ENCODE measurements around the gene ERN1. TPM values are rescaled to one million over a fixed set of nuclear protein-coding genes. Genes with fewer than 3 reads are reported as not detected.

ERN1 gene
- total RNA-seq, 1 experiment from 2014 or later: 6.2 TPM

DNA sequence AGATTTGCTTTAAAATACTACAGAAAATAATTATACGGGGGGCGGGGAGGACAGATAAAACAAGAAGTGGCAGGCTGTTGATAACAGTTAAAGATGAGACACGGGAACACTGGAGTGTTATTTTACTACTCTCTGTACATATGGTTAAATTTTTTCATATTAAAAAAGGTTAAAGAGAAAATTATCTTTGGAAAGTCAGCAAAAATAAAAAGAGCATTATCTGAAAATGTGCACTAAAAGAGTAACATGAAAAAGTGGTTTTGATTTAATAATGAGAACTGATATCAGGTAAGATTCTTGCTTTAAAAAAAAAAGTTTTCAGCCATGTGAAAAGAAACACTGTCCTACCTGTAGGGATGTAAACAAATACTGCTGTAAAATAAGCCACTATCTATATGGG is 46.9 kb downstream of the ERN1 start:
- in situ Hi-C loops (cut with HindIII; ENCODE audit: low pct_unique_long_range_greater_than_20kb, low sequenced_read_pairs): no loop called here
- DNase-seq (ENCODE audit: low read depth, low spot score): no peak

DNA sequence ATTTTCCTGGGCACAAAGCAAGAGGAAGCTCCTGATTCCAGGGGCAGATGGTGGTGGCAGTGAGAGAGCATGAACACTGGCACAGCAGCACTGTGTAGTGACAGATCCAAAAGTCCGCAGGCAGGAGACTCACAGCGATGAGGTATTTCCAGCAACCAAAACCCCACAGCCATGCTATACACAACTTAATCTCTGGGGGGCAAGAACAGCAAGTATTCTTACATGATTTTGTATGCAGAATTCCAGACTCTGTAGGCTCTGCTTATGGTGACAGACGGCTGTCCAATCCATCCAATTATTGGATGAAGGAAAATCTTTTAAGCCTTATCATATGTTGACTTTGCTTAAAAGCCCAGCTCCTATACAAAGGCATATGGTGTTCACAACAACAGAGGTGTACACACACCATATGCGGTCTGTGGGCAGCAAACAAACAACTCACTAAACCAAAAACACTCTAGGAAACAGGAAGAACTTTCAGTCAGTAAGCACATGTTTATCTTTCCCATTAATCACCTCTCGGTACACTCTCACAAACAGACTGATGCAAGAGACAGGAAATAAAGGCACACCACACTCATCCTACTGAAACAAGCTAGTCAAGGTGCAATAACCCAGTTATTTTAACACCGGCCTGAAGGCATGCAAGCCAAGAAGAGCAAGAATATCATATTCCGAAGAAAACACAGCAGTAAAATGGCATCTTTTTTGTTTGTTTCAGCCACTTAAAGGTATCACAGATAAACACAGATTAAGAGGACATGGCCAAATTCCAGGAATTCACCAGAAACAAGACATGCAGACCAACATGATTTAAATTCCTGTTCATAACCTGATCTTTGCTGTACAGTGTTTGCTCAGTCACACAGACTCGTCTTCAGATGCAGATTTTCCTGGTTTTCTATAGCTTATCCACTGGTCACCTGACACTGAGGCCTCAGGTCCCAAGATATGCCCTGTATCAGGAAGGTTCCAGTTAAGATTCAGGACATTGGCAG is 47.8 kb downstream of the ERN1 start:
- DNase-seq (ENCODE audit: low read depth, low spot score): peak; percentile 82
- in situ Hi-C loops (cut with HindIII; ENCODE audit: low pct_unique_long_range_greater_than_20kb, low sequenced_read_pairs): no loop called here

DNA sequence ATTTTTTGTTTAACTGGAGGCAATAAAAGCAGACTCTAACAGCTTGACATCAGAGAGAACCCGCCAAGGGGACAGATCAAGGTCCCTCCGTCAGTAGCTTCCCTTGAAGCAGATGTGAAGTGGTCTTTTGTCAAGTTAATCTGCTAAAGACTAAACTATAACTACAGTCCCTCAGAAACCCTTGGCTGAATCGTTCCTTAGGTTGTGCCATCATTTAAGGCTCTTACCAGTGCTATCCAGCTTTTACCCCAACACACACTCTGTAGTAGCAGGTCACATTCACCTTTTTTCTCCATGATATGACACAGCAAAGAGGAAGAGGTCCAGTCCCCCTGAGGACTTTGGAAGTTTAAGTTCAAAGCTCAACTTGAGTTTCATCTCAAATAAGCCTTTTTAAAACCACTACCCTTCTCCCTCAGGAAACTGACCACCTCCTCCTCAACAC is 49.7 kb downstream of the ERN1 start:
- in situ Hi-C loops (cut with HindIII; ENCODE audit: low pct_unique_long_range_greater_than_20kb, low sequenced_read_pairs): no loop called here
- DNase-seq (ENCODE audit: low read depth, low spot score): no peak

DNA sequence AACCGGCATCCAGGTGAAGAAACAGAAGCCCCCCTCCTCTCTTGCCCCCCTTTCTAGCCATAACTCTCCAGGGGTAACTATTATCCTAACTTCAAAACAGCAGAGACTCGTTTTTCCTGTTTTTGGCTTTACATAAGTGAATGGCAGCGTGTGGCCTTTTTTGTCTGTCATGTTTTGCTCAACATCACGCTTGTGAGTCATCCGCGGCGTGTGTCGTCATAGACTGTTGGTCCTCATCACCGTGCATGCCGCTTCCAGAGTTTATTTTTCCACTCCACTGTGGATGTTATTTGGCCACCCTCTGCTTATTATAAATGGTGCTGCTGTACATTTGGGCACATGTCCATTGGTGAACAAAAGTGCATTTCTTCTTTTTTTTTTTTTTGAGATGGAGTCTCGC is 52.6 kb downstream of the ERN1 start:
- in situ Hi-C loops (cut with HindIII; ENCODE audit: low pct_unique_long_range_greater_than_20kb, low sequenced_read_pairs): no loop called here
- DNase-seq (ENCODE audit: low read depth, low spot score): no peak

DNA sequence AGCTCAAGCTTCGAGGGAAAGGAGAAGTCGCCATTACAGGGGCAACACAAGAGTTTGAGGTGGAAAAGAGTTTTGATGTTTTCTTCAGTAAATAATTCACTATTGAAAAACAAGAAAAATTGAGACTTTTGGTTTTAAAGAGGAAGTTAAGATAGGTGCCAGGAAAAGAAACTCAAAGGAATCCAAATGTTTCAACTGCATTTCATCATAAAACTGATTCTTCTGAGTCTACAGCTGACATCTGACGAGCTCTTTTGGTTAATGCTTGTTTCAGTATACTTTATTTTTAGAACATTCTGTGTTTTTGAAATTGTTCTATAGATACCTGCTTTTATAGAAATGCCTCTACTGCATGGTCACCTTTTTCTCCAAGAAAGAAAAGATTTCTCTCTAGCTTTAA is 54.0 kb downstream of the ERN1 start:
- in situ Hi-C loops (cut with HindIII; ENCODE audit: low pct_unique_long_range_greater_than_20kb, low sequenced_read_pairs): no loop called here

DNA sequence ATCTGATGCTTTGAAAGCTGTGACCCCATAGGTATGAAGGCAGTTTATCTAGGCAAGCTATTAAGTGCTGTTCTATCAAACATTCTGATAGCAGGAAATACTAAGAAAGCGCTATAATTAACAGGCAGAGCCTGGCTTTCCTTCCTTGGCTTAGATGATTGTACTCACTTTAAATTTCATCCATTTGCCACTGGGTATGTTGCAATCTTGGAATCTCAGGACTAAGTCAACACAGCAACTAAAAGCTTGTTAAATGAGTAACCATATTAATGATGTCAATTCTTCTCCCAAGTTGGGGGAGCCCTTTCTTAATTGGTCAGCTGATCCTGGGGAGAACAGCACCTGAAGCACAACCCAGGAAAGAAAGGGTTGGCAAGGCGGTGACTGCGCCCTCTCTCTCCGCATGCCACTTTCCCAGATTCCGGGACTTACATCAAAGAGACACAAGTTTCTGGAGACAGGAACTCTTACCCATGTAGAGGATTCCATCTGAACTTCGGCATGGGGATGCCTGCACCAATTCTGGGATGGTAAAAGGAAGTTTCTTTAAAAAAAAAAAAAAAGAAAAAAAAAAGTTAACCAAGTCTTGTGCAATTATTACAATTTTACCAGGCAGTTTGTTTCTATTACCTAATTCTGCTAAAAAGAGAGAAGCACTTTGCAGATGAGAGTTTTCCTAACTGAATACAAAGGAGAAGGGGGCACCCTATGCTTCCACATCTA is 55.1 kb downstream of the ERN1 start:
- no peak for DNase-seq (ENCODE audit: low read depth, low spot score)
- in situ Hi-C loops (cut with HindIII; ENCODE audit: low pct_unique_long_range_greater_than_20kb, low sequenced_read_pairs): no loop called here

More for the DNA sequence above, 54.0 kb downstream of the ERN1 start:
- DNase-seq (ENCODE audit: low read depth, low spot score): no peak

DNA sequence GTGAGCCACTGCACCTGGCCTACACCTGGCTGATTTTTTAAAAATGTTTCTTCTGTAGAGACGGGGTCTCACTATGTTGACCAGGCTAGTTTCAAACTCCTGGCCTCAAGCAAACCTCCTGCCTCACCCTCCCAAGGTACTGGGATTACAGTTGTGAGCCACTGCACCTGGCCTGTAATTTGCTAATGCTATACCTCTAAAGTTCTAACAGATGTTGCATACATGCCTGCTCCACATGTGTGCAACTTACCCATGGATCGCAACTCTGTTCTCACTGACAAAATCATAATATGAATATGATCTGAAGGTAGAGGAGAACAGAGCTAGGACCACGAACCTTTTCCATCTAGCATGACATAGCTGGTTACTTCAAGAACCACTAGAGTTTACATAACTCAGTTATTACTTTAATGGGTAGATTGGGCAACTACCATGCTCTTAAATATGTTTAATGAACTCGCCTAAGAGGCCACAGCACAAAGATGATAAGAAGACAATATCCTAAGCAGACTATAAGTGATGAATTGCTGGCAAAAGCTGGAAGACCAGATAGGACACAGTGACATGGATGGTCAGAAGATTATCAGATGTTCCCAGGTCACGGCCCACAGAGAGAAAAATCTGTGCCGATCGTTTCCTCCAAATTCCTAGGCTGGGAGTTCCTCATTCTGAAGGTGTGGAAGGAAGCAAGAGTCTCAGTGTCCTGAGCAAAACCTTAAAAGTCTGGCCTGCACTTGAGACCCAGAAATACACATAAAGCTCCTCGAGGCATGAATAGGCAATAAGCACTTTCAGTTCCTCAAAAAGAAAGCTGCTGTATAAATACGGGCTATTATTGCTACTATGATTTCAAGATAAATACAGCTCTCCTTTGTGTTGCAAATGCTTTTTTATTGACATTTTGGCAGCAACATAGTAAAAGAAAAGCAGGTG is 55.9 kb downstream of the ERN1 start:
- in situ Hi-C loops (cut with HindIII; ENCODE audit: low pct_unique_long_range_greater_than_20kb, low sequenced_read_pairs): no loop called here
- DNase-seq (ENCODE audit: low read depth, low spot score): no peak

DNA sequence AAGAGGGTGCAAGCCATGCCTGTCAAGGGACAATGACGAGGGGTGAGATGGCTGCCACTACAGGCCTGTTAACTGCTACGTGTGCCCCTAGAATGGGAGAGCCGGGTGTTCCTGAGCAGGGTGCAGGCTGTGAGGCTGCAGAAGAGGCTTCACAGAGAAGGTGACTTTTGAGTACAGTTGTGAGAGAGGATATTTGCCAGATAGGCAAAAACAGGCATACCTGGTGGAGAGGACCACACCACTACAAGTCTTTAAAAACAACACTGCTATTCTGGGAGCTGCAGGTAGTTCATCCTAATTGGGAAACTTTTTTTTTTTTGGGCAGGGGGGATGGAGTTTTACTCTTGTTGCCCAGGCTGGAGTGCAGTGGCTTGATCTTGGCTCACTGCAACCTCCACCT is 58.8 kb downstream of the ERN1 start:
- in situ Hi-C loops (cut with HindIII; ENCODE audit: low pct_unique_long_range_greater_than_20kb, low sequenced_read_pairs): no loop called here
- DNase-seq (ENCODE audit: low read depth, low spot score): no peak

DNA sequence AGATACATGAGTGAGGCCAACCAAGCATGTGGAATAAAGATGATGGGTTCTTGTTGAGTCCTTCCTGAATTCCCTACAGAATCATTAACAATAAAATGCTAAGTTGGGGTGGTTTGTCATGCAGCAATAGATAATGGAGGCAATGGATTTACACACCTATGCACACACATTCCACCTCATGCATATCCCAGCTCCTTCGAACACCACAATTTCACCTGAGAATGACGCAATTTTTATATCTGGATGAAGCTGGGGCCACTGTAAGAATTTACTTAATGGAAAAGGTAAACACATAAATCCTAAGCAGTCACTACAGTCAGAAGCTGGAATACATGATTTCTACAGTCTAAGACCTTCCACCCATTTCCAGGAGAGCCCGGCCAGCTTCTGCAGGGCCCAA is 59.7 kb downstream of the ERN1 start:
- in situ Hi-C loops (cut with HindIII; ENCODE audit: low pct_unique_long_range_greater_than_20kb, low sequenced_read_pairs): no loop called here
- no peak for DNase-seq (ENCODE audit: low read depth, low spot score)

DNA sequence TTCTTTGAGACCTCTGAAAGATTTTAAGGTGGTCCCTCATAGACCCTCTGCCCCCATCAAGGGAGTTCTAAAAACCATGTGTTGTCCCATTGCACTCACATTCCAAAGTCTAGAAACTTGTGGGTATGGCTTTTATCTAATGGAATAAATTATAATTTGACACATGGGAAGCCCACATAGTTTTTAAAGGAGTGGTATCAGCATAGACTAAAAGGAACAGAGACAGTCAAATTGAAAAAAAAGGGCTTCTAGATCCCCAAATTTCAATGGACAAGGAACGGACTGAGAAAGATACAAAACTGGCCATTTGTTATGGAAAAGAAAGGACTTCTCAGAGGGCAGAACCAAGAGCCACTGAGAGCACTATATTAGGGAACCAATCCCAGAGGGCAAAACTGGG is 60.8 kb downstream of the ERN1 start:
- in situ Hi-C loops (cut with HindIII; ENCODE audit: low pct_unique_long_range_greater_than_20kb, low sequenced_read_pairs): no loop called here

DNA sequence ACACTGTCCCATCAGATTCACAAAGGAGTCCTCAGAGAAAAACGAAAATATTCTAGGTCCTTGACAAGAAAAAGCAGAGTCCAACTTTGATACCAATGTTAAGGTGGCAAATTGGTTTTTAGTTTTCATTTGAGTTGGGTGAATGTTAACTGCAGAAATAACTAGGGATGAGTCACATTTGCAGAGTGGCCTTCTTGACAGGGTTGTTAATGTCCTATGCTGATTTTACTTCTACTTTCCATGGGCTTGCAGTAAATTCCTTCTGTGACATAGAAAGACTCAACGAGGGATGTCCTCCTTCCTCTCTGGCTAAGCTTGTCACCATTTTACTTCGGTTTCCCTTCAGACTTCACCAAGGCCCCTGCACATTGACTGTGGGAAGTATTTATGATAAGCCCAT is 62.3 kb downstream of the ERN1 start:
- DNase-seq (ENCODE audit: low read depth, low spot score): no peak
- in situ Hi-C loops (cut with HindIII; ENCODE audit: low pct_unique_long_range_greater_than_20kb, low sequenced_read_pairs): no loop called here

More for the DNA sequence above, 60.8 kb downstream of the ERN1 start:
- DNase-seq (ENCODE audit: low read depth, low spot score): no peak

DNA sequence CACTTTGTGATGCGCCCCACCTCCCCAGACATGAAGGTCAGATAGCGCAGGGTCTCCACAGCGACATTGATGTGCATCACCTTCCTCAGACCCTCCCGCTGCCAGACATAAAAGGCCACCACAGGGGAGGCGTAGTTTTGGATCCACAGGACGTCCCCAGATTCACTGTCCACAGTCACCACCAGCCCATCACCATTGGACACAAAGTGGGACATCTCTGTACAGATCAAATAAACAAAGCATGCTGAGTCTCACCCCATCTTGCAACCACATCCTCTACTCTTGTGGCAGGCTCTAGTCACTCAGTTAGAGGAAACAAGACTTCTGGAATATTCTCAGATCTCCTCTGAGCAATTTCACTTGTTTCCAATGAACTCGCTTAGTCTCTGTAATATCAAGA is 63.2 kb downstream of the ERN1 start:
- in situ Hi-C loops (cut with HindIII; ENCODE audit: low pct_unique_long_range_greater_than_20kb, low sequenced_read_pairs): no loop called here
- DNase-seq (ENCODE audit: low read depth, low spot score): no peak

DNA sequence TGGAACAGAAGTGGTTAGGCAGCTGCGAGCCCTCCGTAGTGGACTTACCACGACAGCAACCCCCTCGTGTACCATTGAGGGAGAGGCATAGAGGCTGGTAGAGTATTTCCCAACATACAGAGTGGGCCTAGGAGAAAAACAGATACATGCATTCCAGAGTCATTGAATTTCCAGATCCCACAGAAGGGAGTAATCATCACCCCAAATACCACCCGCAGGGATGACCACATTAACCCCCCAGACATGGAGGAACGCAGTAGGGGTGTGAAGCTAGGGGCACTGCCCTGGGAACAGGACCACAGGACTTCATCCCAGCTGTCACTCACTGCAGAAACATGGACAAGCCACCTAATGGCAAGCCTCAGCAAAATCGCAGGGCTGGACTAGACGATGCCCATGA is 64.8 kb downstream of the ERN1 start:
- in situ Hi-C loops (cut with HindIII; ENCODE audit: low pct_unique_long_range_greater_than_20kb, low sequenced_read_pairs): no loop called here
- DNase-seq (ENCODE audit: low read depth, low spot score): no peak

DNA sequence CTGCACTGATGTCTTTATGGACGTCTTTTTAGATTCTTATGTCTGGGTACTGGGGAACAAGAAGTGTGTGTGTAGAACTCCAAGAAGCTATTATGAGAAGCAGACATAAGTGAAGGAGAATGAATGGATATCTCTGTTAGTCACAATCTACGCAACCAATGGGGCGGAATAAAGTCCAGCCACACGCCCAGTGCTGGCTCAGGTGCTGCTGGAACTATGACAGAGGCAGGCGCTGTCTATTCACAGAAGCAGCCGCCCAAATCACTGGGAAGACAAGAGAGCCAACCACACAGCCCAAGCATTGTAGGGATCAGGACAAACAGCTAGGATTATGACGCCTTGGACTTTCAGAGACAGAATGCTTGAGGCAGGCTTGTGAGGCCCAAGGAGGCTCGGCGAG is 65.6 kb downstream of the ERN1 start:
- no peak for DNase-seq (ENCODE audit: low read depth, low spot score)
- in situ Hi-C loops (cut with HindIII; ENCODE audit: low pct_unique_long_range_greater_than_20kb, low sequenced_read_pairs): no loop called here

DNA sequence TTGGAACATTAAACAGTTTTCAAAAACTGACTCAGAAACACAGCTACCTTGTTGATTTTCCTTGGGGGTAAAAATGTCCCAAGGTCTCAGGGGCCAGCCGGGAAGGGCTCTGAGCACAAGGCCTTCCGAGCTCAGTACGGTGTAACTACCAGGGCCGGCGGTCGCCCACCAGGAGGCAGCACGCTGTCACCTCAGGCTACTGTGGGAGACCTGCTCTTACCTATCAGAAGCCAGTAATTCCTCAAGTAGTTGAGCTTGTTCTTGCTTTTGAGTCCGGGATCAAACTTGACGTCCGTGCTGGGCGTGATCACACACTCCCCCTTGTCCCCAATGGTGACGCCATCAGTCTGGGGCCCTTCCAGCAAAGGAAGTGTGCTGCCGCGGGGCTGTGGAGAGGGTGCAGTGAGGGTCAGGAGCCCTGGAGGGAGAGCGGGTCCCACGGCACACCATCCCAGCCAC is 66.1 kb downstream of the ERN1 start:
- peak; percentile 34 for DNase-seq (ENCODE audit: low read depth, low spot score)
- in situ Hi-C loops (cut with HindIII; ENCODE audit: low pct_unique_long_range_greater_than_20kb, low sequenced_read_pairs): no loop called here

DNA sequence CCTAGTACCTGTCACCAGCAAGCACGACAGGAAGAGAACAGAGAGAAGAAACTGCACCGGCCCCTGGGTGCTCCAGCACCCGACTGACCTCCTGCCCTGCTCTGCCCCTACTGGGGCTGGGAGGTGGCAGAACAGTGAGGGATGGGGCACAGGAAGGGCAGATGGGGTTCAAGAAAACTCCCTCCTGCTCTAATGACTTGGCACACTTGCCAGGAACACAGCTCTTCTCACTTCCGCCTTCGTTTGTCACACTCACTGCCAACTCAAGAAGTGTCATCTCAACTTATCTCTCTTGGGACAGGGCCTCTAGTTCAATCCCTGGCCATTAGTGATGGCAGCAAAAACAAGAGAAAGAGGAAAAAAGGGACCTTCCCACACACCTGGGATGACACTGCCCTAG is 66.9 kb downstream of the ERN1 start:
- DNase-seq (ENCODE audit: low read depth, low spot score): no peak
- in situ Hi-C loops (cut with HindIII; ENCODE audit: low pct_unique_long_range_greater_than_20kb, low sequenced_read_pairs): no loop called here

DNA sequence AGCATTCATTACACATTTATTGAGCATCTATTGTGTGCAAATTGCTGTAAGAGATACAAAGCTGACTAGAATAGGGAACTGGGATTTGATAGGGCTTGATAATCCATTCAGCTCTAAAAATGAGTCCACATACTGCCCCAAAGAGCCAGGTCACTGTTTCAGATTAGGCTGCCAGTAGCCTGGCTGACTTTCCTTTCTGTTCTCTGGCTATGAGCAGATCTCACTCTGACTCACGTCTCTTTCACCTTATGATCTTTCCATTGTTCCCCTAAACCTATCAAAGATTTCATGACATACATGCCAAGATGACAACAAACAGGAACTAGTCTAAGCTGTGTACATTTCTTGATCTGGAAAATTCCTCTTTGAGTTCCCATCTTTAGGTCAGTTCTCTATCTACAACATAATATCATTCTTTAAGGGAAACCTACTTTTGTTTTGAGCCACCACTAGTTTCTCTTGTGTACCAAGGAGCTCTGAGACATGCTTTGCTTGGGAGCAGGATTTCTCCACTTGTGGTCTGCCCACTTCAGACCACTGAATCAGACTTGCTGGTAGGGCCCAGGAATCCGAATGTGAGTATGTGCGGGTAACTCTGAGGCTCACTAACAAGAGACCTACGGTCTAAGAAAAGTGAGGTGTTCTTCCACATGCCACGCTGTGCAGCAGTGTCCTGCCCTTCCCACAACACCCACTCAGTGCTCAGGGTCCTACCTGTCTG is 68.6 kb downstream of the ERN1 start:
- in situ Hi-C loops (cut with HindIII; ENCODE audit: low pct_unique_long_range_greater_than_20kb, low sequenced_read_pairs): no loop called here
- DNase-seq (ENCODE audit: low read depth, low spot score): no peak
